SU-DHL-6 (cell line): ENCODE results near the gene ZNF14.

Experiments
- H2AFZ ChIP-seq: fragments of 200-600 bp; sonication (generic); 2 replicates; pipeline ENCODE4 v1.6.1; 2014; ENCODE audit warnings: low read depth, mild to moderate bottlenecking, moderate library complexity, mixed read lengths, antibody characterized with exemption, low read length; ENCODE audit not compliant: severe bottlenecking
- H3F3A ChIP-seq: fragments of 200-600 bp; shearing (Covaris generic); 2 replicates; pipeline ENCODE4 v1.6.0; 2016; ENCODE audit warnings: antibody characterized with exemption, mild to moderate bottlenecking; ENCODE audit not compliant: insufficient read depth
- H3K27ac ChIP-seq: fragments of 200-600 bp; sonication (generic); 2 replicates; pipeline ENCODE4 v1.5.1; 2016; ENCODE audit warnings: low read depth, mild to moderate bottlenecking, low read length, moderate library complexity, mixed read lengths
- H3K27me3 ChIP-seq: fragments of 200-600 bp; sonication (generic), shearing (Covaris generic); 2 replicates; pipeline ENCODE4 v1.6.0; 2014; ENCODE audit warnings: mild to moderate bottlenecking, low read length
- H3K36me3 ChIP-seq: fragments of 200-600 bp; sonication (generic); 2 replicates; pipeline ENCODE4 v1.6.1; 2014; ENCODE audit warnings: mild to moderate bottlenecking, low read length, mixed read lengths
- H3K4me2 ChIP-seq: fragments of 300-600, 200-600 bp; shearing (Covaris generic), sonication (generic); 2 replicates; pipeline ENCODE4 v1.6.0; 2014; ENCODE audit warnings: low read length, low read depth, mild to moderate bottlenecking; ENCODE audit not compliant: poor library complexity, severe bottlenecking
- H3K4me3 ChIP-seq: fragments of 200-600 bp; sonication (generic); 2 replicates; pipeline ENCODE4 v1.5.1; 2014; ENCODE audit warnings: antibody characterized with exemption, low read length, mild to moderate bottlenecking, mixed read lengths; ENCODE audit not compliant: insufficient read depth, poor library complexity, severe bottlenecking
- H3K79me2 ChIP-seq: fragments of 200-600 bp; sonication (generic); 2 replicates; pipeline ENCODE4 v1.6.1; 2014; ENCODE audit warnings: mild to moderate bottlenecking, low read length, moderate library complexity; ENCODE audit not compliant: insufficient read depth
- H3K9ac ChIP-seq: fragments of 200-600 bp; sonication (generic); 2 replicates; pipeline ENCODE4 v1.7.0; 2014; ENCODE audit warnings: mild to moderate bottlenecking, low read length
- H3K9me2 ChIP-seq: fragments of 200-600 bp; sonication (generic); replicated peaks from 2 replicates; pipeline ENCODE4 v1.6.1; 2014; ENCODE audit warnings: low read length; ENCODE audit not compliant: insufficient read depth
- H3K9me3 ChIP-seq: fragments of 200-600 bp; sonication (generic); 2 replicates; pipeline ENCODE4 v1.6.1; 2014; ENCODE audit warnings: low read length, mixed read lengths; ENCODE audit not compliant: insufficient read depth
- H4K20me1 ChIP-seq: fragments of 200-600 bp; sonication (generic); 2 replicates; pipeline ENCODE4 v1.6.1; 2014; ENCODE audit warnings: low read depth, mild to moderate bottlenecking, antibody characterized with exemption, low read length, moderate library complexity, mixed read lengths
- EZH2phosphoT487 ChIP-seq: fragments of 200-600 bp; sonication (generic), shearing (Covaris generic); conservative IDR thresholded peaks from 2 replicates; pipeline ENCODE4 v1.6.1; 2018; ENCODE audit warnings: mild to moderate bottlenecking, antibody characterized with exemption, low read length, moderate library complexity, mixed read lengths
- TF ChIP-seq, protein P1 (sequence below): fragments of 200-600 bp; sonication (generic); IDR thresholded peaks from one replicate; pipeline ENCODE4 v1.5.1; 2017; ENCODE audit warnings: antibody characterized with exemption, mild to moderate bottlenecking, low read length, moderate library complexity; ENCODE audit not compliant: insufficient read depth, poor library complexity, severe bottlenecking

ZNF14 gene

DNA sequence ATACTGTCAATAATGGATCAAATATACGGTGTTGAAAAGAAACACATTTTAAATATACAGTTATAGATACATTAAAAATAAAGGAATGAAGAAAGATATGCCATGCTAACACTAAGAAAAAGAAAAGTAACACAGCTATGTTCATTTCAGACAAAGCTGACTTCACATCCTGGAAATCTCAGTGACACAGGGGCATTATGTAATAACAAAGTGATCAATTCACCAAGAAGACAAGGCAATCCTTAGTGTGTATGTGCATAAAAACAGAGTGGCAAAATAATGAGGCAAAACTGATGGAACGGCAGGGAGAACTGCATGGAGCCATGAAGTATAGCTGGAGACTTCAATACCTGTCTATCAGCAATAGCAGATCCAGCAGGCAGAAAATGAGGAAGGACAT, 13.1 kb downstream of the ZNF14 start:
- no peak overlapping the region for H3K4me3 ChIP-seq
- TF ChIP-seq, protein P1, sequence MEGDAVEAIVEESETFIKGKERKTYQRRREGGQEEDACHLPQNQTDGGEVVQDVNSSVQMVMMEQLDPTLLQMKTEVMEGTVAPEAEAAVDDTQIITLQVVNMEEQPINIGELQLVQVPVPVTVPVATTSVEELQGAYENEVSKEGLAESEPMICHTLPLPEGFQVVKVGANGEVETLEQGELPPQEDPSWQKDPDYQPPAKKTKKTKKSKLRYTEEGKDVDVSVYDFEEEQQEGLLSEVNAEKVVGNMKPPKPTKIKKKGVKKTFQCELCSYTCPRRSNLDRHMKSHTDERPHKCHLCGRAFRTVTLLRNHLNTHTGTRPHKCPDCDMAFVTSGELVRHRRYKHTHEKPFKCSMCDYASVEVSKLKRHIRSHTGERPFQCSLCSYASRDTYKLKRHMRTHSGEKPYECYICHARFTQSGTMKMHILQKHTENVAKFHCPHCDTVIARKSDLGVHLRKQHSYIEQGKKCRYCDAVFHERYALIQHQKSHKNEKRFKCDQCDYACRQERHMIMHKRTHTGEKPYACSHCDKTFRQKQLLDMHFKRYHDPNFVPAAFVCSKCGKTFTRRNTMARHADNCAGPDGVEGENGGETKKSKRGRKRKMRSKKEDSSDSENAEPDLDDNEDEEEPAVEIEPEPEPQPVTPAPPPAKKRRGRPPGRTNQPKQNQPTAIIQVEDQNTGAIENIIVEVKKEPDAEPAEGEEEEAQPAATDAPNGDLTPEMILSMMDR: no peak
- no peak for TF ChIP-seq EZH2phosphoT487
- no peak overlapping the region for H3K9ac ChIP-seq
- H2AFZ ChIP-seq: no peak overlapping the region
- no peaks in the 10 kb centered on the region for H4K20me1 ChIP-seq
- peaks cover 70% of the 10 kb centered on the region; the same call in 1 of the 2 replicates for H3K9me3 ChIP-seq
- H3K9me2 ChIP-seq: no peaks in the 10 kb centered on the region
- H3K79me2 ChIP-seq: peaks cover 72% of the 10 kb centered on the region
- H3K27ac ChIP-seq: no peak overlapping the region
- peaks cover 44% of the 10 kb centered on the region for H3K36me3 ChIP-seq
- H3K27me3 ChIP-seq: no peaks in the 10 kb centered on the region
- no peaks in the 10 kb centered on the region for H3F3A ChIP-seq
- no peak overlapping the region for H3K4me2 ChIP-seq

DNA sequence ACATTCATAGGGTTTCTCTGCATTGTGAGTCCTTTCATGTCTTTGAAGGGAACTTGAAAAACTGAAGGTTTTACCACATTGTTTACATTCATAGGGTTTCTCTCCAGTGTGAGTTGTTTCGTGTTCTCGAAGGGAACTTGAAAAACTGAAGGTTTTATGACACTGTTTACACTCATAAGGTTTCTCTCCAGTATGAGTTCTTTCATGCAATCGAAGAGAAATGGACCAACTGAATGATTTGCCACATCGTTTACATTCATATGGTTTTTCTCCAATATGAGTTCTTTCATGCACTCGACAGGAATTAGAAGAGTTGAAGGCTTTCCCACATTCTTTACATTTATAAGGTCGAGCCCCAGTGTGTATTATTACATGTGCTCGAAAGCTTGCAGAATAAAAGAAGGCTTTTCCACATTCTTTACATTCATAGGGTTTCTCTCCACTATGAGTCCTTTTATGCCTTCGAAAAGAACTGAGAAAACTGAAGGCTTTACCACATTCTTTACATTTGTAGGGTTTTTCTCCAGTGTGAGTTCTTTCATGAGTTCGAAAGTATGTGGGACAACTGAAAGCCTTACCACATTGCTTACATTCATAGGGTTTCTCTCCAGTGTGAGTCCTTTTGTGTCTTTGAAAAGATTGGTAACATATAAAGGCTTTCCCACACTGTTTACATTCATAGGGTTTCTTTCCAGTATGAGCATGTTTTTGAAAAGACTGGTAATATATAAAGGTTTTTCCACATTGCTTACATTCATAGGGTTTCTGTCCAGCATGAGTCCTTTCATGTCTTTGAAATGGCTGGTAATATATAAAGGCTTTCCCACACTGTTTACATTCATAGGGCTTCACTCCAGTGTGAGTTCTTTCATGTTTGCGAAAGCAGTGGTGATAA, 20.7 kb downstream of the ZNF14 start:
- Histone ChIP-seq H3K9me2 (no peaks in the 10 kb centered on the region), H3K4me2 (no peak overlapping the region), H3K9ac (no peak overlapping the region), H2AFZ (no peak overlapping the region), H3F3A (peaks cover 13% of the 10 kb centered on the region; the same call in 1 of the 2 replicates), H3K36me3 (peaks cover 73% of the 10 kb centered on the region), H4K20me1 (no peaks in the 10 kb centered on the region), H3K27me3 (no peaks in the 10 kb centered on the region), H3K79me2 (peaks cover 23% of the 10 kb centered on the region), H3K4me3 (no peak overlapping the region), H3K9me3 (peaks cover 83% of the 10 kb centered on the region), H3K27ac (no peak overlapping the region)
- TF ChIP-seq, protein P1: no peak

DNA sequence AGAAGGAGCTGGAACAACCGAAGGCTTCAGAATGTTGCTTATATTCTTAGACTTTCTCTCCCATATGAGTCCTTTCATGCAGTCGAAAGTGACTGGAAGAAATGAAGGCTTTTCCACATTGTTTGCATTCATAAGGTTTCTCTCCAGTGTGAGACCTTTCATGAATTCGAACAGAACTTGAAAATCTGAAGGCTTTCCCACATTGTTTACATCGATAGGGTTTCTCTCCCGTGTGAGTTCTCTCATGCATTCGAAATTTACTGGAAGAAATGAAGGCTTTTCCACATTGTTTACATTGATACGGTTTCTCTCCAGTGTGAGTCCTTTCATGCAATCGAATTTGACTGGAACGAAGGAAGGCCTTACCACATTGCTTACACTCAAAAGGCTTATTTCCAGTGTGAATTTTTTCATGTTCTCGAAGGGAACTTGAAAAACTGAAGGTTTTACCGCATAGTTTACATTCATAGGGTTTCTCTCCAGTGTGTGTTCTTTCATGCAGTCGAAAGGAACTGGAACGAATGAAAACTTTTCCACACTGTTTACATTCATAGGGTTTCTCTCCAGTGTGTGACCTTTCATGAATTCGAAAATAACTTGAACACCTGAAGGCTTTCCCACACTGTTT, 21.5 kb downstream of the ZNF14 start:
- Histone ChIP-seq H3F3A (peaks cover 13% of the 10 kb centered on the region; the same call in 1 of the 2 replicates), H3K9me2 (no peaks in the 10 kb centered on the region), H3K27me3 (no peaks in the 10 kb centered on the region), H3K27ac (no peak overlapping the region), H4K20me1 (no peaks in the 10 kb centered on the region), H3K9me3 (peaks cover 75% of the 10 kb centered on the region), H3K79me2 (peaks cover 15% of the 10 kb centered on the region), H3K4me2 (no peak overlapping the region), H2AFZ (no peak overlapping the region), H3K9ac (no peak overlapping the region), H3K4me3 (no peak overlapping the region), H3K36me3 (peaks cover 66% of the 10 kb centered on the region)
- TF ChIP-seq, protein P1: no peak
- TF ChIP-seq EZH2phosphoT487: no peak
